ENCODE data around the gene MT1F.

- TF ChIP-seq POLR2A (IDR thresholded peaks at IDR 0.05) (no peak), CTCF (IDR thresholded peaks at IDR 0.05) (no peak), EP300 (IDR thresholded peaks at IDR 0.05) (no peak), POLR2AphosphoS5 (IDR thresholded peaks at IDR 0.05) (no peak)
Measured at GRCh38 chr16:56635441-56635967, 22.3 kb upstream of the MT1F start.
